Measurements from ENCODE around the gene VWCE. TPM values are rescaled to one million over a fixed set of nuclear protein-coding genes. Genes with fewer than 3 reads are reported as not detected.

The VWCE gene
- total RNA-seq, 1 experiment from 2014 or later: not detected

GRCh38 chr11:61332797-61333549, 37.9 kb upstream of the VWCE start, which contains the start of the genes DDB1 and TKFC:
Gene DDB1 (minus strand): TSS chr11:61333105. CDS start chr11:61332968, 137 bp downstream.
Gene TKFC (plus strand): TSS chr11:61333228. CDS start chr11:61334729, 1,501 bp downstream.
- Histone ChIP-seq H3K4me3 (peak within 1 kb of the TSS; percentile 81), H3K27me3 (no peaks in the 10 kb centered on the region), H3K9me3 (no peaks in the 10 kb centered on the region), H3K36me3 (peaks cover 33% of the 10 kb centered on the region)
- peak; percentile 95 for DNase-seq

- H3K27me3 ChIP-seq: no peaks in the 10 kb centered on the region
- no peak for DNase-seq
- H3K36me3 ChIP-seq: peaks cover 39% of the 10 kb centered on the region
- no peaks in the 10 kb centered on the region for H3K9me3 ChIP-seq
- H3K4me3 ChIP-seq: peak overlapping the region; percentile 81
These were observed 37.2 kb upstream of the VWCE start for GRCh38 chr11:61332281-61332796.

- Histone ChIP-seq H3K36me3 (peaks cover 44% of the 10 kb centered on the region), H3K9me3 (no peaks in the 10 kb centered on the region), H3K4me3 (peak overlapping the region; percentile 81), H3K27me3 (no peaks in the 10 kb centered on the region)
- no peak for DNase-seq
These were observed 36.5 kb upstream of the VWCE start for GRCh38 chr11:61331651-61332050.

- no peaks in the 10 kb centered on the region for H3K9me3 ChIP-seq
- H3K4me3 ChIP-seq: no peak overlapping the region
- DNase-seq: no peak
- peaks cover 58% of the 10 kb centered on the region for H3K36me3 ChIP-seq
- H3K27me3 ChIP-seq: no peaks in the 10 kb centered on the region
These were observed 34.8 kb upstream of the VWCE start for GRCh38 chr11:61329871-61330270.

GRCh38 chr11:61328351-61328750, 33.2 kb upstream of the VWCE start:
- Histone ChIP-seq H3K36me3 (peaks cover 70% of the 10 kb centered on the region), H3K4me3 (no peak overlapping the region), H3K9me3 (no peaks in the 10 kb centered on the region), H3K27me3 (no peaks in the 10 kb centered on the region)
- DNase-seq: no peak

- no peak for DNase-seq
- no peak overlapping the region for H3K4me3 ChIP-seq
- H3K36me3 ChIP-seq: peaks cover 75% of the 10 kb centered on the region
- H3K27me3 ChIP-seq: no peaks in the 10 kb centered on the region
- no peaks in the 10 kb centered on the region for H3K9me3 ChIP-seq
These were observed 32.6 kb upstream of the VWCE start for GRCh38 chr11:61327669-61328071.

- no peak overlapping the region for H3K4me3 ChIP-seq
- DNase-seq: no peak
- no peaks in the 10 kb centered on the region for H3K27me3 ChIP-seq
- H3K36me3 ChIP-seq: peaks cover 88% of the 10 kb centered on the region
- no peaks in the 10 kb centered on the region for H3K9me3 ChIP-seq
These were observed 30.7 kb upstream of the VWCE start for GRCh38 chr11:61325649-61326414.

GRCh38 chr11:61315260-61315659, 20.1 kb upstream of the VWCE start:
- no peaks in the 10 kb centered on the region for H3K9me3 ChIP-seq
- H3K4me3 ChIP-seq: no peak overlapping the region
- H3K36me3 ChIP-seq: peaks cover 73% of the 10 kb centered on the region
- H3K27me3 ChIP-seq: no peaks in the 10 kb centered on the region
- DNase-seq: no peak

- no peaks in the 10 kb centered on the region for H3K27me3 ChIP-seq
- H3K4me3 ChIP-seq: no peak overlapping the region
- peaks cover 86% of the 10 kb centered on the region for H3K36me3 ChIP-seq
- DNase-seq: no peak
- no peaks in the 10 kb centered on the region for H3K9me3 ChIP-seq
These were observed 15.6 kb upstream of the VWCE start for GRCh38 chr11:61310749-61311148.

- DNase-seq: no peak
- Histone ChIP-seq H3K9me3 (no peaks in the 10 kb centered on the region), H3K36me3 (peaks cover 85% of the 10 kb centered on the region), H3K4me3 (no peak overlapping the region), H3K27me3 (no peaks in the 10 kb centered on the region)
These were observed 14.6 kb upstream of the VWCE start for GRCh38 chr11:61309739-61310138.

GRCh38 chr11:61309141-61309540, 14.0 kb upstream of the VWCE start:
- no peaks in the 10 kb centered on the region for H3K27me3 ChIP-seq
- H3K9me3 ChIP-seq: no peaks in the 10 kb centered on the region
- no peak for DNase-seq
- peaks cover 84% of the 10 kb centered on the region for H3K36me3 ChIP-seq
- H3K4me3 ChIP-seq: no peak overlapping the region

- Histone ChIP-seq H3K9me3 (no peaks in the 10 kb centered on the region), H3K4me3 (no peak overlapping the region), H3K36me3 (peaks cover 82% of the 10 kb centered on the region), H3K27me3 (no peaks in the 10 kb centered on the region)
- DNase-seq: no peak
These were observed 12.2 kb upstream of the VWCE start for GRCh38 chr11:61307354-61307753.

- H3K36me3 ChIP-seq: peaks cover 85% of the 10 kb centered on the region
- no peak for DNase-seq
These were observed 11.1 kb upstream of the VWCE start for GRCh38 chr11:61306221-61306620.

GRCh38 chr11:61305417-61305816, 10.3 kb upstream of the VWCE start:
- Histone ChIP-seq H3K36me3 (peaks cover 86% of the 10 kb centered on the region), H3K4me3 (no peak overlapping the region)
- DNase-seq: no peak

More at GRCh38 chr11:61306221-61306620, 11.1 kb upstream of the VWCE start:
- no peaks in the 10 kb centered on the region for H3K9me3 ChIP-seq
- no peak overlapping the region for H3K4me3 ChIP-seq
- no peaks in the 10 kb centered on the region for H3K27me3 ChIP-seq

GRCh38 chr11:61303725-61304124, 8.6 kb upstream of the VWCE start:
- H3K36me3 ChIP-seq: peaks cover 86% of the 10 kb centered on the region
- no peak overlapping the region for H3K4me3 ChIP-seq
- no peaks in the 10 kb centered on the region for H3K9me3 ChIP-seq
- DNase-seq: no peak
- no peaks in the 10 kb centered on the region for H3K27me3 ChIP-seq

More at GRCh38 chr11:61305417-61305816, 10.3 kb upstream of the VWCE start:
- H3K27me3 ChIP-seq: no peaks in the 10 kb centered on the region
- no peaks in the 10 kb centered on the region for H3K9me3 ChIP-seq

GRCh38 chr11:61302550-61302949, 7.4 kb upstream of the VWCE start:
- Histone ChIP-seq H3K4me3 (no peak overlapping the region), H3K9me3 (no peaks in the 10 kb centered on the region), H3K36me3 (peaks cover 75% of the 10 kb centered on the region), H3K27me3 (no peaks in the 10 kb centered on the region)
- DNase-seq: no peak

GRCh38 chr11:61298663-61299244, 3.6 kb upstream of the VWCE start:
- no peak overlapping the region for H3K4me3 ChIP-seq
- no peak for DNase-seq
- H3K27me3 ChIP-seq: no peaks in the 10 kb centered on the region
- H3K9me3 ChIP-seq: no peaks in the 10 kb centered on the region
- peaks cover 49% of the 10 kb centered on the region for H3K36me3 ChIP-seq

Data from MG63 (cell line).